ENCODE data around the gene MRM2.

DNA sequence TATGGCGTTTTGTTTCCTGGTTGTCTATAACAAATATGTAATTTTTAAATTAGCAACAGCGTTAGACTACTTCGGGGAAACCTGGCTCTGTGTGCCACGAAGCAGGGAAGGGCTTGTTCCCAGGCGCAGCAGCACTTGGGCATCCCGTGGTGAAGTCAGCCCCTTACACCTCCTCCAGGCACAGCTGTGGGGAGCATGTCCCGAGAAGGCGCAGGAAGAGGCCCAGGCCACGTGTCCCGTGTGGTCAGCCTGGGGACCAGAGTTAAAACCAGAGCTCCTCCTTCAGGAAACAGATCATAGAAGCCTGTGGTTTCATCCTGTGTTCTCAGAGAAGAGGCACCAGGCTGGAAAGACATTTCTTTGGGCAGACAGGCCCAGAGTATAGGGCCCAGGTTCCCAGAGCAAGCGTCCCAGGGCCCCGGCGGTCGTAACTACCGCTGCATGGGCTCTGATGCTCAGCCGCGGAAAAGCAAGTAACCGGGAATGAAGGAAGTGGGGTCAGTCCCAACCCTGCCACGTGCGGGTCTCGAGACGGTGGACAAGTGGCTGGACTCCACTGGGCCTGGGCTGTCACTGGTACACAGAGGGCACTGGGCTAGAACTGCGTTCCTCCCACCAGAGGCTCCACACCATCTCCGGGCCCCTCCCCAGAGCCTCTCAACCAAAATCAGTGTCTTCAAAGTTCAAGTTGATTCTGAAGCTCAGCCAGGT lies 7.1 kb upstream of the MRM2 start:
- TF ChIP-seq, protein P1, sequence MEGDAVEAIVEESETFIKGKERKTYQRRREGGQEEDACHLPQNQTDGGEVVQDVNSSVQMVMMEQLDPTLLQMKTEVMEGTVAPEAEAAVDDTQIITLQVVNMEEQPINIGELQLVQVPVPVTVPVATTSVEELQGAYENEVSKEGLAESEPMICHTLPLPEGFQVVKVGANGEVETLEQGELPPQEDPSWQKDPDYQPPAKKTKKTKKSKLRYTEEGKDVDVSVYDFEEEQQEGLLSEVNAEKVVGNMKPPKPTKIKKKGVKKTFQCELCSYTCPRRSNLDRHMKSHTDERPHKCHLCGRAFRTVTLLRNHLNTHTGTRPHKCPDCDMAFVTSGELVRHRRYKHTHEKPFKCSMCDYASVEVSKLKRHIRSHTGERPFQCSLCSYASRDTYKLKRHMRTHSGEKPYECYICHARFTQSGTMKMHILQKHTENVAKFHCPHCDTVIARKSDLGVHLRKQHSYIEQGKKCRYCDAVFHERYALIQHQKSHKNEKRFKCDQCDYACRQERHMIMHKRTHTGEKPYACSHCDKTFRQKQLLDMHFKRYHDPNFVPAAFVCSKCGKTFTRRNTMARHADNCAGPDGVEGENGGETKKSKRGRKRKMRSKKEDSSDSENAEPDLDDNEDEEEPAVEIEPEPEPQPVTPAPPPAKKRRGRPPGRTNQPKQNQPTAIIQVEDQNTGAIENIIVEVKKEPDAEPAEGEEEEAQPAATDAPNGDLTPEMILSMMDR (IDR thresholded peaks at IDR 0.05) = peak in 2 of 4 experiments; percentile 7 to 12
- TF ChIP-seq POLR2A (IDR thresholded peaks at IDR 0.05) = no peak

All from uterus (tissue), 2 donors.